ENCODE measurements around the gene ZNF804B.

- TF ChIP-seq CTCF (IDR thresholded peaks at IDR 0.05), result no peak
- TF ChIP-seq EZH2 (IDR thresholded peaks at IDR 0.05), result no peak
These were observed 314.3 kb downstream of the ZNF804B start for GRCh38 chr7:89073776-89074175.

Data from neural progenitor cell (in vitro differentiated cells).